ENCODE data around the gene SLC9A9.

GRCh38 chr3:143855183-143855582, 6.9 kb upstream of the SLC9A9 start:
- TF ChIP-seq SIN3A (IDR thresholded peaks at IDR 0.05; ENCODE audit: borderline replicate concordance, low read depth, low read length) (no peak), RAD21 (IDR thresholded peaks at IDR 0.05; ENCODE audit: low read length) (no peak), MAX (IDR thresholded peaks at IDR 0.05; ENCODE audit: low read depth) (no peak), TEAD4 (IDR thresholded peaks at IDR 0.05; ENCODE audit: borderline replicate concordance, insufficient read depth) (no peak), SMC3 (IDR thresholded peaks at IDR 0.05; ENCODE audit: low read depth, low read length) (no peak), ELF1 (IDR thresholded peaks at IDR 0.05) (no peak), EZH2phosphoT487 (IDR thresholded peaks at IDR 0.05; ENCODE audit: borderline replicate concordance, low read depth) (no peak), EP300 (IDR thresholded peaks at IDR 0.05; ENCODE audit: borderline replicate concordance in 1 of 2, low read depth in 1 of 2, low read length in 1 of 2) (no peak), CHD2 (IDR thresholded peaks at IDR 0.05; ENCODE audit: low read length, partially characterized antibody) (no peak)
- TF ChIP-seq, protein P1, sequence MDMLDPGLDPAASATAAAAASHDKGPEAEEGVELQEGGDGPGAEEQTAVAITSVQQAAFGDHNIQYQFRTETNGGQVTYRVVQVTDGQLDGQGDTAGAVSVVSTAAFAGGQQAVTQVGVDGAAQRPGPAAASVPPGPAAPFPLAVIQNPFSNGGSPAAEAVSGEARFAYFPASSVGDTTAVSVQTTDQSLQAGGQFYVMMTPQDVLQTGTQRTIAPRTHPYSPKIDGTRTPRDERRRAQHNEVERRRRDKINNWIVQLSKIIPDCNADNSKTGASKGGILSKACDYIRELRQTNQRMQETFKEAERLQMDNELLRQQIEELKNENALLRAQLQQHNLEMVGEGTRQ (IDR thresholded peaks at IDR 0.05; ENCODE audit: borderline replicate concordance, low read depth, low read length), result no peak
- TF ChIP-seq, protein P2, sequence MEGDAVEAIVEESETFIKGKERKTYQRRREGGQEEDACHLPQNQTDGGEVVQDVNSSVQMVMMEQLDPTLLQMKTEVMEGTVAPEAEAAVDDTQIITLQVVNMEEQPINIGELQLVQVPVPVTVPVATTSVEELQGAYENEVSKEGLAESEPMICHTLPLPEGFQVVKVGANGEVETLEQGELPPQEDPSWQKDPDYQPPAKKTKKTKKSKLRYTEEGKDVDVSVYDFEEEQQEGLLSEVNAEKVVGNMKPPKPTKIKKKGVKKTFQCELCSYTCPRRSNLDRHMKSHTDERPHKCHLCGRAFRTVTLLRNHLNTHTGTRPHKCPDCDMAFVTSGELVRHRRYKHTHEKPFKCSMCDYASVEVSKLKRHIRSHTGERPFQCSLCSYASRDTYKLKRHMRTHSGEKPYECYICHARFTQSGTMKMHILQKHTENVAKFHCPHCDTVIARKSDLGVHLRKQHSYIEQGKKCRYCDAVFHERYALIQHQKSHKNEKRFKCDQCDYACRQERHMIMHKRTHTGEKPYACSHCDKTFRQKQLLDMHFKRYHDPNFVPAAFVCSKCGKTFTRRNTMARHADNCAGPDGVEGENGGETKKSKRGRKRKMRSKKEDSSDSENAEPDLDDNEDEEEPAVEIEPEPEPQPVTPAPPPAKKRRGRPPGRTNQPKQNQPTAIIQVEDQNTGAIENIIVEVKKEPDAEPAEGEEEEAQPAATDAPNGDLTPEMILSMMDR (IDR thresholded peaks at IDR 0.05), result no peak

All from SK-N-SH (cell line).